Glutamatergic neuron (in vitro differentiated cells): ENCODE measurements around the gene VAV2. TPM values are rescaled to one million over a fixed set of nuclear protein-coding genes. Genes with fewer than 3 reads are reported as not detected.
"Not testable (repeated sequence)": the region's sequence is repeated elsewhere in the genome, so short reads cannot be mapped to it uniquely, and the experiment has no call there.

Source experiments
- DNase-seq: peaks from one replicate; pipeline ENCODE4 v3.0.0; 2022
- H3K27ac Mint-ChIP-seq: one replicate; pipeline ENCODE4 v1.8.0; 2020; ENCODE audit warnings: mild to moderate bottlenecking, mixed read lengths, inconsistent platforms; ENCODE audit not compliant: unreplicated experiment
- H3K27me3 Mint-ChIP-seq: one replicate; pipeline ENCODE4 v1.8.0; 2020; ENCODE audit warnings: mild to moderate bottlenecking, moderate library complexity, mixed read lengths, inconsistent platforms; ENCODE audit not compliant: unreplicated experiment
- H3K36me3 Mint-ChIP-seq: one replicate; pipeline ENCODE4 v1.8.0; 2020; ENCODE audit warnings: mild to moderate bottlenecking, mixed read lengths, inconsistent platforms; ENCODE audit not compliant: unreplicated experiment
- H3K4me1 Mint-ChIP-seq: one replicate; pipeline ENCODE4 v1.8.0; 2020; ENCODE audit warnings: mild to moderate bottlenecking, low read depth, mixed read lengths, inconsistent platforms; ENCODE audit not compliant: unreplicated experiment
- H3K4me3 Mint-ChIP-seq: one replicate; pipeline ENCODE4 v1.8.0; 2020; ENCODE audit warnings: mild to moderate bottlenecking, mixed read lengths, inconsistent platforms; ENCODE audit not compliant: unreplicated experiment
- H3K9me3 Mint-ChIP-seq: one replicate; pipeline ENCODE4 v1.8.0; 2020; ENCODE audit warnings: mild to moderate bottlenecking, moderate library complexity, mixed read lengths, inconsistent platforms; ENCODE audit not compliant: unreplicated experiment
- CTCF ChIP-seq: fragments of 200-600 bp; sonication (generic); IDR thresholded peaks from one replicate; pipeline ENCODE4 v1.5.0; 2021; ENCODE audit not compliant: partially characterized antibody, unreplicated experiment
- total RNA-seq: library from RNA; stranded (reverse); fragmentation: NEBNext Ultra II Directional; extraction: Animal tissue kit (Norgen Biotek cat#: 25700); gene quantifications from one replicate; pipeline ENCODE4 v1.2.1, GENCODE V29; 2021; ENCODE audit not compliant: unreplicated experiment

Gene VAV2
- total RNA-seq, 1 donor from 2014 or later: 270 TPM

- H3K36me3 Mint-ChIP-seq: no peaks in the 10 kb centered on the region
- no peak for DNase-seq
- no peak for TF ChIP-seq CTCF
- H3K4me1 Mint-ChIP-seq: peaks cover 52% of the 10 kb centered on the region
- peak overlapping the region; percentile 42 for H3K4me3 Mint-ChIP-seq
- peak overlapping the region; percentile 38 for H3K27ac Mint-ChIP-seq
- peaks cover 19% of the 10 kb centered on the region for H3K27me3 Mint-ChIP-seq
- peaks cover 22% of the 10 kb centered on the region for H3K9me3 Mint-ChIP-seq
Observed at GRCh38 chr9:133959171-133959570, 33.0 kb downstream of the VAV2 start.

- peaks cover 25% of the 10 kb centered on the region for H3K9me3 Mint-ChIP-seq
- peaks cover 23% of the 10 kb centered on the region for H3K27me3 Mint-ChIP-seq
- H3K27ac Mint-ChIP-seq: peak overlapping the region; percentile 77
- no peak for TF ChIP-seq CTCF
- no peak for DNase-seq
- H3K4me1 Mint-ChIP-seq: peaks cover 56% of the 10 kb centered on the region
- H3K4me3 Mint-ChIP-seq: peak overlapping the region; percentile 75
- no peaks in the 10 kb centered on the region for H3K36me3 Mint-ChIP-seq
Observed at GRCh38 chr9:133958756-133959155, 33.4 kb downstream of the VAV2 start.

GRCh38 chr9:133957772-133958171 is 34.4 kb downstream of the VAV2 start:
- Mint-ChIP-seq H3K4me3 (peak overlapping the region; percentile 25), H3K27me3 (peaks cover 24% of the 10 kb centered on the region), H3K9me3 (peaks cover 24% of the 10 kb centered on the region), H3K27ac (peak overlapping the region; percentile 79), H3K4me1 (peaks cover 52% of the 10 kb centered on the region)
- DNase-seq, H3K36me3 Mint-ChIP-seq: not testable (repeated sequence)

- no peak for TF ChIP-seq CTCF
- H3K36me3 Mint-ChIP-seq: no peaks in the 10 kb centered on the region
- peaks cover 21% of the 10 kb centered on the region for H3K9me3 Mint-ChIP-seq
- H3K27ac Mint-ChIP-seq: peak overlapping the region; percentile 79
- peak overlapping the region; percentile 25 for H3K4me3 Mint-ChIP-seq
- no peak for DNase-seq
- peaks cover 49% of the 10 kb centered on the region for H3K4me1 Mint-ChIP-seq
- H3K27me3 Mint-ChIP-seq: peaks cover 24% of the 10 kb centered on the region
Observed at GRCh38 chr9:133957328-133957727, 34.8 kb downstream of the VAV2 start.

GRCh38 chr9:133956520-133957076 is 35.5 kb downstream of the VAV2 start:
- Mint-ChIP-seq H3K27me3 (peaks cover 29% of the 10 kb centered on the region), H3K4me1 (peaks cover 49% of the 10 kb centered on the region), H3K36me3 (no peaks in the 10 kb centered on the region), H3K27ac (peak overlapping the region; percentile 86), H3K4me3 (peak overlapping the region; percentile 60), H3K9me3 (peaks cover 21% of the 10 kb centered on the region)
- DNase-seq: peak; percentile 28
- TF ChIP-seq CTCF: no peak
